GM23338 (cell line): ENCODE data around the gene TBC1D19. TPM values are rescaled to one million over a fixed set of nuclear protein-coding genes. Genes with fewer than 3 reads are reported as not detected.

Source experiments
- ATAC-seq: fragments of 200-7000 bp; cut with Tn5 transposase; 3 replicates; pipeline ENCODE4 v1.9.1; 2020
- DNase-seq: peaks from one replicate; pipeline ENCODE4 v3.0.0-alpha.2; 2015; ENCODE audit warnings: low spot score
- H2AFZ ChIP-seq: fragments of 200-600 bp; sonication (generic); 2 replicates; pipeline ENCODE4 v1.8.0; 2016; ENCODE audit warnings: antibody characterized with exemption, mild to moderate bottlenecking, moderate library complexity
- H3F3A ChIP-seq: fragments of 200-600 bp; sonication (generic); replicated peaks from 2 replicates; pipeline ENCODE4 v1.8.0; 2017; ENCODE audit warnings: antibody characterized with exemption, mixed run types, low read depth
- H3K27ac ChIP-seq: fragments of 200-600 bp; sonication (generic); 2 replicates; pipeline ENCODE4 v1.6.1; 2016; ENCODE audit warnings: low read depth
- H3K27me3 ChIP-seq: fragments of 200-600 bp; sonication (generic); 2 replicates; pipeline ENCODE4 v1.8.0; 2016; ENCODE audit warnings: mild to moderate bottlenecking, mixed run types, moderate library complexity; ENCODE audit not compliant: insufficient read depth
- H3K36me3 ChIP-seq: fragments of 200-600 bp; sonication (generic); 2 replicates; pipeline ENCODE4 v1.8.0; 2016; ENCODE audit warnings: mild to moderate bottlenecking; ENCODE audit not compliant: insufficient read depth
- H3K4me1 ChIP-seq: fragments of 200-600 bp; sonication (generic); 2 replicates; pipeline ENCODE4 v1.8.0; 2016; ENCODE audit warnings: mild to moderate bottlenecking, moderate library complexity; ENCODE audit not compliant: insufficient read depth
- H3K4me2 ChIP-seq: fragments of 200-600 bp; sonication (generic); 2 replicates; pipeline ENCODE4 v1.7.1; 2017; ENCODE audit warnings: mixed run types
- H3K4me3 ChIP-seq: fragments of 200-600 bp; sonication (generic); 2 replicates; pipeline ENCODE4 v1.6.1; 2016; ENCODE audit warnings: mixed run types
- H3K79me2 ChIP-seq: fragments of 200-600 bp; sonication (generic); replicated peaks from 2 replicates; pipeline ENCODE4 v1.8.0; 2017; ENCODE audit warnings: mild to moderate bottlenecking; ENCODE audit not compliant: insufficient read depth
- H3K9me2 ChIP-seq: fragments of 200-600 bp; sonication (generic); 2 replicates; pipeline ENCODE4 v1.8.0; 2017; ENCODE audit not compliant: insufficient read depth
- H4K20me1 ChIP-seq: fragments of 200-600 bp; sonication (generic); replicated peaks from 2 replicates; pipeline ENCODE4 v1.8.0; 2017; ENCODE audit warnings: mild to moderate bottlenecking; ENCODE audit not compliant: insufficient read depth
- H3K27ac Mint-ChIP-seq: 2 replicates; pipeline ENCODE4 v1.8.0; 2020; ENCODE audit warnings: inconsistent platforms, mild to moderate bottlenecking, moderate library complexity, mixed read lengths
- H3K27me3 Mint-ChIP-seq: 3 replicates; pipeline ENCODE4 v1.8.0; 2022; ENCODE audit warnings: low read depth, mild to moderate bottlenecking, moderate library complexity, mixed read lengths, inconsistent platforms; ENCODE audit not compliant: insufficient read depth, poor library complexity
- H3K36me3 Mint-ChIP-seq: 3 replicates; pipeline ENCODE4 v1.8.0; 2021; ENCODE audit warnings: low read depth, mild to moderate bottlenecking, inconsistent platforms, moderate library complexity, mixed read lengths
- H3K4me1 Mint-ChIP-seq: 3 replicates; pipeline ENCODE4 v1.8.0; 2020; ENCODE audit warnings: mild to moderate bottlenecking, inconsistent platforms, mixed read lengths
- H3K4me3 Mint-ChIP-seq: 3 replicates; pipeline ENCODE4 v1.8.0; 2021; ENCODE audit warnings: moderate library complexity, mild to moderate bottlenecking, inconsistent platforms, mixed read lengths
- H3K9me3 Mint-ChIP-seq: 3 replicates; pipeline ENCODE4 v1.8.0; 2020; ENCODE audit warnings: moderate library complexity, mild to moderate bottlenecking, inconsistent platforms, mixed read lengths
- CREB1 ChIP-seq: fragments of 250-450 bp; sonication (Bioruptor Pico); IDR thresholded peaks from 2 replicates; pipeline ENCODE4 v1.5.0; 2020; ENCODE audit warnings: low read depth, mild to moderate bottlenecking, moderate library complexity
- CTCF ChIP-seq, 2 experiments: fragments of 200-600 bp in 1 of 2; sonication (generic) in 1 of 2; conservative IDR thresholded peaks; 2 replicates each; pipeline versions ENCODE4 v1.5.1 to v1.6.1; 2016 to 2017; ENCODE audit warnings: antibody characterized with exemption in 2 of 2, low read depth in 2 of 2, mild to moderate bottlenecking in 2 of 2, moderate library complexity in 1 of 2
- ETS1 ChIP-seq: IDR thresholded peaks from 2 replicates; pipeline ENCODE4 v1.6.1; 2016; ENCODE audit warnings: antibody characterized with exemption
- EZH2 ChIP-seq: fragments of 200-600 bp; sonication (generic); IDR thresholded peaks from one replicate; pipeline ENCODE4 v1.8.0; 2017; ENCODE audit warnings: antibody characterized with exemption, mild to moderate bottlenecking, low read depth; ENCODE audit not compliant: unreplicated experiment
- JUNB ChIP-seq: IDR thresholded peaks from one replicate; pipeline ENCODE4 v1.6.1; 2016; ENCODE audit warnings: antibody characterized with exemption; ENCODE audit not compliant: unreplicated experiment
- NANOG ChIP-seq: IDR thresholded peaks from 2 replicates; pipeline ENCODE4 v1.6.1; 2016; ENCODE audit warnings: antibody characterized with exemption, borderline replicate concordance
- REST ChIP-seq: IDR thresholded peaks from one replicate; pipeline ENCODE4 v1.6.1; 2018; ENCODE audit warnings: antibody characterized with exemption; ENCODE audit not compliant: unreplicated experiment
- STAT1 ChIP-seq: IDR thresholded peaks from one replicate; pipeline ENCODE4 v1.6.1; 2016; ENCODE audit warnings: antibody characterized with exemption; ENCODE audit not compliant: unreplicated experiment
- ZNF114 ChIP-seq: fragments of 250-450 bp; sonication (Bioruptor Pico); IDR thresholded peaks from 2 replicates; pipeline ENCODE4 v1.5.0; 2020; ENCODE audit warnings: mild to moderate bottlenecking, moderate library complexity
- ZNF331 ChIP-seq: fragments of 250-450 bp; sonication (Bioruptor Pico); IDR thresholded peaks from 2 replicates; pipeline ENCODE4 v1.5.0; 2020; ENCODE audit warnings: low read depth, mild to moderate bottlenecking, moderate library complexity
- polyA plus RNA-seq: library from polyadenylated mRNA; unstranded; fragments of >200 nt; fragmentation: Nextera tagmentation; extraction: Ambion mirVana; gene quantifications from 2 replicates; pipeline ENCODE4 v1.2.1, GENCODE V29; 2016
- total RNA-seq: library from RNA; depleted of rRNA; stranded (reverse); fragments of >200 nt; shearing (Covaris generic); gene quantifications from 2 replicates; pipeline ENCODE4 v1.2.3, GENCODE V29; 2014

TBC1D19 gene
- total and polyA plus RNA-seq, 2 experiments from 2014 or later, result 1.9 to 4.3 TPM

GRCh38 chr4:26607776-26608175 is 23.9 kb downstream of the TBC1D19 start (continued):
- TF ChIP-seq CTCF (conservative IDR thresholded peaks at IDR 0.05; ENCODE audit: low read depth in 2 of 2), result no peak
- no peak for TF ChIP-seq EZH2
- TF ChIP-seq ZNF331 (CRISPR knock-in tag), result no peak
- no peak for TF ChIP-seq NANOG

GRCh38 chr4:26609391-26609790 is 25.5 kb downstream of the TBC1D19 start:
- ATAC-seq (no peak), DNase-seq (no peak)
- Mint-ChIP-seq H3K4me1 (peaks cover 13% of the 10 kb centered on the region), H3K9me3 (no peaks in the 10 kb centered on the region), H3K27ac (no peak overlapping the region), H3K27me3 (no peaks in the 10 kb centered on the region), H3K4me3 (no peak overlapping the region), H3K36me3 (no peaks in the 10 kb centered on the region)
- H3F3A ChIP-seq, result no peaks in the 10 kb centered on the region
- no peaks in the 10 kb centered on the region for H3K27me3 ChIP-seq
- H4K20me1 ChIP-seq, result no peaks in the 10 kb centered on the region
- peaks cover 8% of the 10 kb centered on the region; the same call in 1 of the 2 replicates for H3K4me1 ChIP-seq
- no peaks in the 10 kb centered on the region for H3K36me3 ChIP-seq
- H3K27ac ChIP-seq, result no peak overlapping the region
- no peak overlapping the region for H3K4me3 ChIP-seq
- H2AFZ ChIP-seq, result no peak overlapping the region
- no peak for TF ChIP-seq ZNF114 (CRISPR knock-in tag)
- H3K79me2 ChIP-seq, result no peaks in the 10 kb centered on the region
- no peak overlapping the region for H3K4me2 ChIP-seq
- H3K9me2 ChIP-seq, result peaks cover 5% of the 10 kb centered on the region; the same call in 1 of the 2 replicates

- H3F3A ChIP-seq, result no peaks in the 10 kb centered on the region
- H3K36me3 ChIP-seq, result no peaks in the 10 kb centered on the region
- H3K79me2 ChIP-seq, result no peaks in the 10 kb centered on the region
- no peak overlapping the region for H3K27ac ChIP-seq
- H3K27ac Mint-ChIP-seq, result no peak overlapping the region
- ATAC-seq, result no peak
- TF ChIP-seq ETS1 (no peak), JUNB (no peak), STAT1 (no peak), CREB1 (no peak), ZNF114 (CRISPR knock-in tag) (no peak), NANOG (no peak), REST (no peak), ZNF331 (CRISPR knock-in tag) (no peak)
- peaks cover 13% of the 10 kb centered on the region for H3K4me1 Mint-ChIP-seq
- H3K27me3 ChIP-seq, result no peaks in the 10 kb centered on the region
- no peaks in the 10 kb centered on the region for H3K9me3 Mint-ChIP-seq
- DNase-seq, result no peak
- no peak overlapping the region for H3K4me3 Mint-ChIP-seq
- no peak overlapping the region for H2AFZ ChIP-seq
- H3K27me3 Mint-ChIP-seq, result no peaks in the 10 kb centered on the region
- H3K4me1 ChIP-seq, result peaks cover 8% of the 10 kb centered on the region; the same call in 1 of the 2 replicates
- H3K4me2 ChIP-seq, result no peak overlapping the region
- no peaks in the 10 kb centered on the region for H4K20me1 ChIP-seq
- H3K36me3 Mint-ChIP-seq, result no peaks in the 10 kb centered on the region
- H3K9me2 ChIP-seq, result peaks cover 5% of the 10 kb centered on the region; the same call in 1 of the 2 replicates
- H3K4me3 ChIP-seq, result no peak overlapping the region
These were observed 26.0 kb downstream of the TBC1D19 start for GRCh38 chr4:26609868-26610267.
